Measurements from ENCODE around the gene CTBP2. TPM values are rescaled to one million over a fixed set of nuclear protein-coding genes. Genes with fewer than 3 reads are reported as not detected.

Gene CTBP2
- total RNA-seq, 2 donors from 2014 or later: 75.3 to 109 TPM

DNA sequence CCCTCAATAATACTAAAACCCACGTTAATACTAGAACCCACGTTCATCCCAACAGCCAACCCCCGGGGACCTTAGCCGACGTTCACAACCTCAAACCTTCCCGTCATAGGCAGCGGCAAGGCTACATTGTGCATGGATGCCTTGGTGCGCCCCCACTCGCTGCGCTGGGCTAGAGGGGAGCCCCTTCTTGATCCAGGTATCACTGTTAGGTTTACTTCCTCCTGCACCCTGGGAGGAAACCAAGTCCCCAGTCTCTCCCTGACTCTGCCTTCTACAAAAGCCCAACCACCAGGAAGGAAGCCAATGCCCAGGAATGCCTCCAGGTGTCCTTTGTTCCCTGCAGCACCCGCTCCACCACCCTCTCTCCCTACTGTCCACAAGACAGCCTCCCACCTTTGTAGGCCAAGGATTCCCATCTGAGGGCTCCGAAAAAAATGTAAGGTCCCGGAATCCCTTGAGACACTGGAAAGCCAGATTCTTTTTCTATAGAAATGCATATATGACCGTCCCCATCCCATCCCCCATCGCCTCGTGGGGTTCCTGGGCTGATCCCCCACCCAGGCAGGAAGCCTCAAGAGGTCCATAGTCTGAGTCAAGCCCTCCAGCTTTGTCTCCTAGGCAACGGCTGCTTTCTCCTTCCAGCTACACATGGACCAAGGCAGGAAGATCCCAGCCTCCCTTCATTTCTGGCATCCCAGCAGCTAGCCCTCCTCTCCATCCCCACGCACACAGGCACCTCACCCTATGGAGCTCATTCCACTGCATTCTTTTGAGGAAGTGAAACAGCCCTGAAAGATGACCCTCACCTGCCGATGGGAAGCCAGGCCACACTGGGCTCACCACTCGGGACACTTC, 25.2 kb downstream of the CTBP2 start:
- TF ChIP-seq CTCF (conservative IDR thresholded peaks at IDR 0.05): no peak
- Histone ChIP-seq H3K27me3 (ENCODE audit: control insufficient read depth, insufficient read depth, low read length, poor library complexity, severe bottlenecking) (no peaks in the 10 kb centered on the region), H3K9ac (ENCODE audit: extremely low read depth, low read length, poor library complexity, severe bottlenecking) (no peak overlapping the region), H3K27ac (ENCODE audit: low read depth, low read length) (no peak overlapping the region), H3K9me3 (ENCODE audit: control insufficient read depth, low read length) (no peaks in the 10 kb centered on the region), H3K4me1 (ENCODE audit: control insufficient read depth, insufficient read depth, low read length) (peaks cover 12% of the 10 kb centered on the region), H3K36me3 (ENCODE audit: control insufficient read depth, insufficient read depth, low read length) (peaks cover 29% of the 10 kb centered on the region), H3K4me3 (ENCODE audit: low read length) (no peak overlapping the region)
- Mint-ChIP-seq H3K27me3 (ENCODE audit: insufficient read depth) (no peaks in the 10 kb centered on the region), H3K9me3 (no peaks in the 10 kb centered on the region), H3K27ac (peak overlapping the region; percentile 55), H3K4me1 (peaks cover 58% of the 10 kb centered on the region), H3K36me3 (ENCODE audit: low read depth) (peaks cover 54% of the 10 kb centered on the region), H3K4me3 (no peak overlapping the region)
- no peak for DNase-seq
- 83 to 87% methylated on average over 15 to 20 of the region's 20 CpGs for WGBS, 2 experiments (ENCODE audit: insufficient coverage in 1 of 2, insufficient read length in 1 of 2)

GRCh38 chr10:125134483-125134848, 25.9 kb downstream of the CTBP2 start:
- Histone ChIP-seq H3K9me3 (ENCODE audit: control insufficient read depth, low read length) (no peaks in the 10 kb centered on the region), H3K4me3 (ENCODE audit: low read length) (no peak overlapping the region), H3K4me1 (ENCODE audit: control insufficient read depth, insufficient read depth, low read length) (peaks cover 12% of the 10 kb centered on the region), H3K36me3 (ENCODE audit: control insufficient read depth, insufficient read depth, low read length) (peaks cover 29% of the 10 kb centered on the region), H3K27me3 (ENCODE audit: control insufficient read depth, insufficient read depth, low read length, poor library complexity, severe bottlenecking) (no peaks in the 10 kb centered on the region), H3K27ac (ENCODE audit: low read depth, low read length) (no peak overlapping the region), H3K9ac (ENCODE audit: extremely low read depth, low read length, poor library complexity, severe bottlenecking) (no peak overlapping the region)
- Mint-ChIP-seq H3K4me3 (no peak overlapping the region), H3K27ac (peak overlapping the region; percentile 46), H3K9me3 (no peaks in the 10 kb centered on the region), H3K27me3 (ENCODE audit: insufficient read depth) (no peaks in the 10 kb centered on the region), H3K4me1 (peaks cover 58% of the 10 kb centered on the region), H3K36me3 (ENCODE audit: low read depth) (peaks cover 54% of the 10 kb centered on the region)
- WGBS, 2 experiments (ENCODE audit: insufficient coverage in 1 of 2, insufficient read length in 1 of 2): 93 to 94% methylated on average over 4 to 11 of the region's 11 CpGs
- DNase-seq: no peak
- no peak for TF ChIP-seq CTCF (conservative IDR thresholded peaks at IDR 0.05)

DNA sequence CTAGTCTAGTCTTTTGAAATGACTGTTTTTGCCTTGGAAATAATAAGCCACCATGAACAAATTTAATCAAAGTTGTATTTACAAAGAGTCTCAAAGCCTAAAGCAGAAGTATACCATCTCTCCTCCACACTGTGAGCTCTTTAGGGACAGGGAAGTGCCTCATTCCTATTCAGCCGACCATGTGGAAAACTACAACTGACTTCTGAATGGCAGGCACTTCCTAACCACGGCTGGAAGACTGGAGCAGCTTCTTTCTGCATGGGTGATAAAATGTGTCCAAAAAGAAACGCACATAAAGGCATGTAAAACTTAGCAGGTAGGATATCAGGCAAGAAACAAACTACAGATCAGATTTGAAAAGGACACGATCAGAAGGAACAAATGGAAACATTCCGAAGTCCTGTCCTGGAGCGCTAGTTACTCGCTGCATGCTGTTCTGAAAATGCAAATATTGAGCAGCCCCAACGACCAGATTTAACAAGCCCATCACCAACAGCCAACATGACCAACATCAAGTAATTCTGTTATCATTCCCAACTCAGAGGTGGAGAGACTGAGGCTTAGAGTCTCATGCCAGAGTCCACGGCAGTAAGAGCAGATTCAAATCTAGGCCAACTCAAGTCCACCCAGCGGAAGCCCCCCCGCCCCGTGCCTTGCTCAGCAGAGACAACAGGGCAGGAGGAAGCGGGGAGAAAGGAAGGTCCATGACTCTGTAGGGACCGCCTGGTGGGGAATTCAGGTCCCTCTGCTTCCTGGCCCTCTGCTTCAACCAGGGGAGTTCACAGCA, 26.5 kb downstream of the CTBP2 start:
- H3K9me3 Mint-ChIP-seq: no peaks in the 10 kb centered on the region
- Histone ChIP-seq H3K4me1 (ENCODE audit: control insufficient read depth, insufficient read depth, low read length) (peaks cover 12% of the 10 kb centered on the region), H3K36me3 (ENCODE audit: control insufficient read depth, insufficient read depth, low read length) (peaks cover 32% of the 10 kb centered on the region), H3K27me3 (ENCODE audit: control insufficient read depth, insufficient read depth, low read length, poor library complexity, severe bottlenecking) (no peaks in the 10 kb centered on the region), H3K9me3 (ENCODE audit: control insufficient read depth, low read length) (no peaks in the 10 kb centered on the region), H3K27ac (ENCODE audit: low read depth, low read length) (no peak overlapping the region), H3K9ac (ENCODE audit: extremely low read depth, low read length, poor library complexity, severe bottlenecking) (no peak overlapping the region), H3K4me3 (ENCODE audit: low read length) (no peak overlapping the region)
- WGBS, 2 experiments (ENCODE audit: insufficient coverage in 1 of 2, insufficient read length in 1 of 2): 86 to 93% methylated on average over 9 to 14 of the region's 14 CpGs
- no peak overlapping the region for H3K4me3 Mint-ChIP-seq
- peaks cover 55% of the 10 kb centered on the region for H3K36me3 Mint-ChIP-seq (ENCODE audit: low read depth)
- no peak for DNase-seq
- TF ChIP-seq CTCF (conservative IDR thresholded peaks at IDR 0.05): no peak
- peak overlapping the region; percentile 46 for H3K27ac Mint-ChIP-seq
- peaks cover 57% of the 10 kb centered on the region for H3K4me1 Mint-ChIP-seq
- H3K27me3 Mint-ChIP-seq (ENCODE audit: insufficient read depth): no peaks in the 10 kb centered on the region

Data from endodermal cell (in vitro differentiated cells).